SK-N-SH (cell line): Measurements from ENCODE around the gene SYNGR3. TPM values are rescaled to one million over a fixed set of nuclear protein-coding genes. Genes with fewer than 3 reads are reported as not detected.
A peak's percentile ranks its signal among the peaks of the same experiment; 100 is the strongest.

Experiments used
- CTCF ChIA-PET: fragments of 300-600, 350-600 bp; formaldehyde crosslinking; extraction: SDS; loops from one replicate; lab custom pipeline; 2021; lab: Yijun Ruan, JAX
- POLR2A ChIA-PET: fragments of 350-600 bp; sonication (Branson Sonifier 250); formaldehyde crosslinking; extraction: SDS; loops from one replicate; lab custom pipeline; 2020; ENCODE audit warnings: antibody characterized with exemption, inconsistent platforms; lab: Yijun Ruan, JAX
- DNase-seq: peaks from one replicate; pipeline ENCODE4 v3.0.0; 2012
- H2AFZ ChIP-seq: fragments of 200-600 bp; sonication (generic); 2 replicates; pipeline ENCODE4 v1.8.1; 2016; ENCODE audit warnings: antibody characterized with exemption, mild to moderate bottlenecking, low read depth
- H3F3A ChIP-seq: fragments of 200-600 bp; sonication (generic); replicated peaks from 2 replicates; pipeline ENCODE3; 2016; ENCODE audit warnings: antibody characterized with exemption, mild to moderate bottlenecking; ENCODE audit not compliant: insufficient read depth
- H3K27ac ChIP-seq, 2 experiments: fragments of 200-500 bp in 1 of 2; fragments of 200-600 bp in 1 of 2; sonication (Bioruptor generic) in 1 of 2; sonication (generic), shearing (Covaris generic) in 1 of 2; 2 replicates each; pipeline versions ENCODE4 v1.5.1 to v1.6.1; 2014 to 2016; ENCODE audit warnings: low read depth in 2 of 2, inconsistent platforms in 1 of 2, low read length in 1 of 2, mild to moderate bottlenecking in 1 of 2, mixed read lengths in 1 of 2
- H3K27me3 ChIP-seq: fragments of 200-600 bp; sonication (generic), shearing (Covaris generic); 2 replicates; pipeline ENCODE4 v1.6.1; 2016; ENCODE audit warnings: mixed run types; ENCODE audit not compliant: insufficient read depth
- H3K36me3 ChIP-seq, 2 experiments: fragments of 200-500 bp in 1 of 2; fragments of 200-600 bp in 1 of 2; sonication (Bioruptor generic) in 1 of 2; sonication (generic) in 1 of 2; replicated peaks in 1 of 2; 2 replicates each; pipeline versions ENCODE3 to v1.5.1; 2014 to 2016; ENCODE audit warnings: low read length in 1 of 2, mild to moderate bottlenecking in 1 of 2; ENCODE audit not compliant: insufficient read depth in 2 of 2, control insufficient read depth in 1 of 2
- H3K4me1 ChIP-seq, 2 experiments: fragments of 200-500 bp in 1 of 2; fragments of 200-600 bp in 1 of 2; sonication (Bioruptor generic) in 1 of 2; sonication (generic), shearing (Covaris generic) in 1 of 2; 2 replicates each; pipeline versions ENCODE4 v1.5.1 to v1.6.1; 2014 to 2016; ENCODE audit warnings: low read depth in 1 of 2, low read length in 1 of 2, mixed run types in 1 of 2; ENCODE audit not compliant: insufficient read depth in 2 of 2, control insufficient read depth in 1 of 2
- H3K4me2 ChIP-seq: fragments of 200-600 bp; sonication (generic), shearing (Covaris generic); 2 replicates; pipeline ENCODE4 v1.6.1; 2017; ENCODE audit warnings: mixed run types
- H3K4me3 ChIP-seq, 2 experiments: fragments of 200-500 bp in 1 of 2; fragments of 200-600 bp in 1 of 2; sonication (Bioruptor generic) in 1 of 2; sonication (generic), shearing (Covaris generic) in 1 of 2; 2 replicates each; pipeline versions ENCODE4 v1.5.1 to v1.8.1; 2014 to 2016; ENCODE audit warnings: low read depth in 2 of 2, inconsistent platforms in 1 of 2, low read length in 1 of 2, mild to moderate bottlenecking in 1 of 2, mixed read lengths in 1 of 2, moderate library complexity in 1 of 2
- H3K79me2 ChIP-seq: fragments of 200-600 bp; sonication (generic); 2 replicates; pipeline ENCODE4 v1.8.1; 2017; ENCODE audit warnings: mild to moderate bottlenecking; ENCODE audit not compliant: insufficient read depth
- H3K9ac ChIP-seq: fragments of 200-600 bp; sonication (generic); 2 replicates; pipeline ENCODE4 v1.6.1; 2017; ENCODE audit warnings: mixed run types
- H3K9me2 ChIP-seq: fragments of 200-600 bp; sonication (generic); 2 replicates; pipeline ENCODE4 v1.6.1; 2017; ENCODE audit warnings: mixed run types
- H3K9me3 ChIP-seq: fragments of 200-600 bp; sonication (generic); 2 replicates; pipeline ENCODE4 v1.6.1; 2017; ENCODE audit warnings: mixed run types, mild to moderate bottlenecking, moderate library complexity
- H4K20me1 ChIP-seq: fragments of 200-600 bp; sonication (generic); 2 replicates; pipeline ENCODE4 v1.6.1; 2017; ENCODE audit warnings: mild to moderate bottlenecking, mixed run types; ENCODE audit not compliant: insufficient read depth
- CHD2 ChIP-seq: fragments of 150-350 bp; IDR thresholded peaks from 2 replicates; pipeline ENCODE4 v1.6.1; 2018; ENCODE audit warnings: low read length; ENCODE audit not compliant: partially characterized antibody
- EP300 ChIP-seq, 2 experiments: IDR thresholded peaks; 2 replicates each; pipeline versions ENCODE4 v1.4.0 to v1.6.1; 2012; ENCODE audit warnings: borderline replicate concordance in 1 of 2, low read depth in 1 of 2, low read length in 1 of 2
- EZH2phosphoT487 ChIP-seq: fragments of 200-600 bp; sonication (generic); IDR thresholded peaks from 2 replicates; pipeline ENCODE4 v1.6.1; 2017; ENCODE audit warnings: low read depth, mixed run types, mild to moderate bottlenecking, antibody characterized with exemption, moderate library complexity, borderline replicate concordance
- FOSL2 ChIP-seq: IDR thresholded peaks from 2 replicates; pipeline ENCODE4 v1.4.0; 2012; ENCODE audit warnings: low read depth, mild to moderate bottlenecking, moderate library complexity, borderline replicate concordance
- GABPA ChIP-seq: IDR thresholded peaks from 2 replicates; pipeline ENCODE4 v1.4.0; 2012; ENCODE audit warnings: low read depth, mild to moderate bottlenecking
- JUND ChIP-seq: IDR thresholded peaks from 2 replicates; pipeline ENCODE4 v1.4.0; 2012
- MXI1 ChIP-seq: IDR thresholded peaks from 2 replicates; pipeline ENCODE4 v1.6.1; 2012; ENCODE audit warnings: mild to moderate bottlenecking, low read depth, low read length, improper control_type of control experiment
- NFIC ChIP-seq: IDR thresholded peaks from 2 replicates; pipeline ENCODE4 v1.4.0; 2012; ENCODE audit warnings: borderline replicate concordance
- POLR2AphosphoS5 ChIP-seq: IDR thresholded peaks from 2 replicates; pipeline ENCODE4 v1.6.1; 2012; ENCODE audit warnings: low read depth, low read length
- RAD21 ChIP-seq: IDR thresholded peaks from 2 replicates; pipeline ENCODE4 v1.6.1; 2012; ENCODE audit warnings: mild to moderate bottlenecking, low read length
- RXRA ChIP-seq: IDR thresholded peaks from 2 replicates; pipeline ENCODE4 v1.4.0; 2012; ENCODE audit warnings: low read depth, mild to moderate bottlenecking, borderline replicate concordance
- SIN3A ChIP-seq: IDR thresholded peaks from 2 replicates; pipeline ENCODE4 v1.6.1; 2012; ENCODE audit warnings: low read depth, mild to moderate bottlenecking, low read length, moderate library complexity, borderline replicate concordance
- TAF1 ChIP-seq: IDR thresholded peaks from 2 replicates; pipeline ENCODE4 v1.6.1; 2012; ENCODE audit warnings: low read depth, mild to moderate bottlenecking, low read length, moderate library complexity, borderline replicate concordance
- TCF12 ChIP-seq: IDR thresholded peaks from 2 replicates; pipeline ENCODE4 v1.4.0; 2012
- TEAD4 ChIP-seq: IDR thresholded peaks from 2 replicates; pipeline ENCODE4 v1.4.0; 2012; ENCODE audit warnings: mild to moderate bottlenecking, borderline replicate concordance; ENCODE audit not compliant: insufficient read depth
- YY1 ChIP-seq: IDR thresholded peaks from 2 replicates; pipeline ENCODE4 v1.4.0; 2012; ENCODE audit warnings: low read depth, mild to moderate bottlenecking
- WGBS: methylation state at CpG from one replicate; pipeline ENCODE4 v1.1.6; 2017; ENCODE audit warnings: low lambda C conversion rate; 5-methylcytosine and 5-hydroxymethylcytosine counted together
- polyA plus RNA-seq, 3 experiments: library from polyadenylated mRNA; depleted of rRNA; stranded (reverse); fragments of >200 nt; gene quantifications; 2 replicates each; pipeline ENCODE4 v1.2.3, GENCODE V29; 2012
- TF ChIP-seq, protein P1 (sequence below): IDR thresholded peaks from 2 replicates; pipeline ENCODE4 v1.4.0; 2012; ENCODE audit warnings: low read depth, borderline replicate concordance
- TF ChIP-seq, protein P2 (sequence below): fragments of 150-350 bp; IDR thresholded peaks from 2 replicates; pipeline ENCODE4 v1.6.1; 2016; ENCODE audit warnings: mild to moderate bottlenecking, low read depth, low read length
- TF ChIP-seq, protein P3 (sequence below): IDR thresholded peaks from 2 replicates; pipeline ENCODE4 v1.4.0; 2012; ENCODE audit warnings: low read depth, borderline replicate concordance
- TF ChIP-seq, protein P4 (sequence below): IDR thresholded peaks from 2 replicates; pipeline ENCODE4 v1.6.1; 2012; ENCODE audit warnings: mild to moderate bottlenecking, low read depth, low read length, moderate library complexity

SYNGR3 gene
- polyA plus RNA-seq, 1 of the 3 experiments (the other 2 are of a cell fraction) = 10.7 TPM

DNA sequence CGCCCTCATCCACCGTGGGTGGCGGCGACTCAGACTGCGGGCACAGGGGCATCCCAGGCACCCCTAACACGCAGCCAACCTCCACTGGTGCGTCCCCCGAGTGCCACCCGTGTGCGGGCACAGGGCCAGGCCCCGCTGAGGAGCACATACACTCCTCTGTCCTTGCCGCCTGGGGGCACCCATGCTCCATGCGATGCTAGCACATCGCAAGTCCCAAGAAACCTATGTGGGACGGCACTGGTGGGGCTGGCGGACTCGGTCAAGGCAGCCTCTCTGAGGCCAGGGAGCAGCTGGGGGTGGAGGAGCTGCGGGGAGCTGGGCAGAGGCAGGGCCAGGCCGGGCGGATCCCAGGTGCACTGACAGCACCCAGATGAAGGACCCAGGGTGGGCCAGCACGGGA lies 15.9 kb downstream of the SYNGR3 start:
- DNase-seq = no peak
- no peak for TF ChIP-seq EZH2phosphoT487
- no peak for TF ChIP-seq EP300 (IDR thresholded peaks at IDR 0.05; ENCODE audit: borderline replicate concordance in 1 of 2, low read depth in 1 of 2, low read length in 1 of 2)
- no peak for TF ChIP-seq FOSL2
- no peak for TF ChIP-seq YY1
- TF ChIP-seq SIN3A = no peak
- TF ChIP-seq GABPA = no peak
- no peak for TF ChIP-seq POLR2AphosphoS5
- CTCF ChIA-PET = interaction anchor here (2.9 to 4.1 kb wide), 5 partner anchors 16 to 148 kb away, joined by 19 to 108 read pairs (median 26); partner anchors contain the start of genes GFER, NOXO1, NTHL1 and SYNGR3
- no peaks in the 10 kb centered on the region for H3K9me2 ChIP-seq
- no peak overlapping the region for H3K9ac ChIP-seq
- peak overlapping the region in 1 of 2 experiments; percentile 25; a peak in 1 of 4 replicates for H3K27ac ChIP-seq
- H3K4me3 ChIP-seq = no peak overlapping the region; a peak in 1 of 4 replicates
- H3K79me2 ChIP-seq = peaks cover 85% of the 10 kb centered on the region
- POLR2A ChIA-PET = interaction anchor here (0.9 kb wide), 1 partner anchor 41 kb away, joined by 4 read pairs; the partner anchor contains the start of gene RPS2
- H3K4me2 ChIP-seq = no peak overlapping the region
- 83% methylated on average over 16 of the region's 21 CpGs for WGBS
- H3K9me3 ChIP-seq = no peaks in the 10 kb centered on the region
- peaks cover 15% of the 10 kb centered on the region for H3F3A ChIP-seq
- H3K36me3 ChIP-seq = peaks cover 3 to 35% of the 10 kb centered on the region in 2 experiments
- H2AFZ ChIP-seq = no peak overlapping the region
- no peaks in the 10 kb centered on the region for H3K27me3 ChIP-seq
- peaks cover 24 to 60% of the 10 kb centered on the region in 2 experiments; a peak in 3 of 4 replicates for H3K4me1 ChIP-seq
- H4K20me1 ChIP-seq = peaks cover 73% of the 10 kb centered on the region

DNA sequence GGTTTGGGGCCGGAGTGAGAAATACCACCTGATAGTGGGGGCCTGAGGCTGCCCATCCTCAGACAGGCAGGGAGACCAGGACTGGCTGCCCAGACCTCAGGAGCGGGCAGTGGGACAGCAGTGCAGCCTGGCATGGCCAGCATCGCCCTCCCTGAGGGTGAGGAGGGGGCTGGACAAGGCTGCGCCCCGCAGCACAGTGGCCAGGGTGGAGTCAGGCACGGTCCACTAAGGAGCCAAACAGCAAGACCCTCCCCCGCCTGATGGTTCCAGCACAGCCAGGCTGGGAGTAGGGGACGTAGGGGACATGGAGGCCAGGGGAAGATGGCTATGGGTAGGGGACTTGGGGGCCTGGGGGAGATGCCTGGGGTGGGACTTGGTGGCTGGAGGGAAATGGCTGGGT lies 16.5 kb downstream of the SYNGR3 start:
- peaks cover 73% of the 10 kb centered on the region for H4K20me1 ChIP-seq
- WGBS = 97% methylated on average over 4 of the region's 8 CpGs
- no peaks in the 10 kb centered on the region for H3K9me3 ChIP-seq
- peaks cover 24 to 61% of the 10 kb centered on the region in 2 experiments; a peak in 3 of 4 replicates for H3K4me1 ChIP-seq
- no peak overlapping the region for H3K4me3 ChIP-seq
- CTCF ChIA-PET = interaction anchor here (4.1 kb wide), 1 partner anchor 148 kb away, joined by 26 read pairs; the partner anchor contains the start of gene TRAF7
- peaks cover 86% of the 10 kb centered on the region for H3K79me2 ChIP-seq
- peaks cover 3 to 28% of the 10 kb centered on the region in 2 experiments for H3K36me3 ChIP-seq
- H3K9me2 ChIP-seq = no peaks in the 10 kb centered on the region
- POLR2A ChIA-PET = no interaction called here
- no peak overlapping the region for H3K4me2 ChIP-seq
- H3F3A ChIP-seq = peaks cover 15% of the 10 kb centered on the region
- H2AFZ ChIP-seq = no peak overlapping the region
- H3K27me3 ChIP-seq = no peaks in the 10 kb centered on the region
- no peak overlapping the region for H3K9ac ChIP-seq
- no peak for DNase-seq
- H3K27ac ChIP-seq = no peak overlapping the region; a peak in 1 of 4 replicates
- no peak for TF ChIP-seq GABPA
- TF ChIP-seq, protein P1, sequence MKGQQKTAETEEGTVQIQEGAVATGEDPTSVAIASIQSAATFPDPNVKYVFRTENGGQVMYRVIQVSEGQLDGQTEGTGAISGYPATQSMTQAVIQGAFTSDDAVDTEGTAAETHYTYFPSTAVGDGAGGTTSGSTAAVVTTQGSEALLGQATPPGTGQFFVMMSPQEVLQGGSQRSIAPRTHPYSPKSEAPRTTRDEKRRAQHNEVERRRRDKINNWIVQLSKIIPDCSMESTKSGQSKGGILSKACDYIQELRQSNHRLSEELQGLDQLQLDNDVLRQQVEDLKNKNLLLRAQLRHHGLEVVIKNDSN = no peak
- no peak for TF ChIP-seq NFIC
- TF ChIP-seq TAF1 = no peak
- TF ChIP-seq, protein P2, sequence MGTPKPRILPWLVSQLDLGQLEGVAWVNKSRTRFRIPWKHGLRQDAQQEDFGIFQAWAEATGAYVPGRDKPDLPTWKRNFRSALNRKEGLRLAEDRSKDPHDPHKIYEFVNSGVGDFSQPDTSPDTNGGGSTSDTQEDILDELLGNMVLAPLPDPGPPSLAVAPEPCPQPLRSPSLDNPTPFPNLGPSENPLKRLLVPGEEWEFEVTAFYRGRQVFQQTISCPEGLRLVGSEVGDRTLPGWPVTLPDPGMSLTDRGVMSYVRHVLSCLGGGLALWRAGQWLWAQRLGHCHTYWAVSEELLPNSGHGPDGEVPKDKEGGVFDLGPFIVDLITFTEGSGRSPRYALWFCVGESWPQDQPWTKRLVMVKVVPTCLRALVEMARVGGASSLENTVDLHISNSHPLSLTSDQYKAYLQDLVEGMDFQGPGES = no peak
- TF ChIP-seq TCF12 = no peak
- TF ChIP-seq, protein P3, sequence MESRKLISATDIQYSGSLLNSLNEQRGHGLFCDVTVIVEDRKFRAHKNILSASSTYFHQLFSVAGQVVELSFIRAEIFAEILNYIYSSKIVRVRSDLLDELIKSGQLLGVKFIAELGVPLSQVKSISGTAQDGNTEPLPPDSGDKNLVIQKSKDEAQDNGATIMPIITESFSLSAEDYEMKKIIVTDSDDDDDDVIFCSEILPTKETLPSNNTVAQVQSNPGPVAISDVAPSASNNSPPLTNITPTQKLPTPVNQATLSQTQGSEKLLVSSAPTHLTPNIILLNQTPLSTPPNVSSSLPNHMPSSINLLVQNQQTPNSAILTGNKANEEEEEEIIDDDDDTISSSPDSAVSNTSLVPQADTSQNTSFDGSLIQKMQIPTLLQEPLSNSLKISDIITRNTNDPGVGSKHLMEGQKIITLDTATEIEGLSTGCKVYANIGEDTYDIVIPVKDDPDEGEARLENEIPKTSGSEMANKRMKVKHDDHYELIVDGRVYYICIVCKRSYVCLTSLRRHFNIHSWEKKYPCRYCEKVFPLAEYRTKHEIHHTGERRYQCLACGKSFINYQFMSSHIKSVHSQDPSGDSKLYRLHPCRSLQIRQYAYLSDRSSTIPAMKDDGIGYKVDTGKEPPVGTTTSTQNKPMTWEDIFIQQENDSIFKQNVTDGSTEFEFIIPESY = no peak
- no peak for TF ChIP-seq CHD2
- no peak for TF ChIP-seq TEAD4
- TF ChIP-seq SIN3A = no peak
- no peak for TF ChIP-seq JUND
- no peak for TF ChIP-seq MXI1
- TF ChIP-seq RXRA = no peak
- TF ChIP-seq RAD21 = no peak
- no peak for TF ChIP-seq YY1
- TF ChIP-seq, protein P4, sequence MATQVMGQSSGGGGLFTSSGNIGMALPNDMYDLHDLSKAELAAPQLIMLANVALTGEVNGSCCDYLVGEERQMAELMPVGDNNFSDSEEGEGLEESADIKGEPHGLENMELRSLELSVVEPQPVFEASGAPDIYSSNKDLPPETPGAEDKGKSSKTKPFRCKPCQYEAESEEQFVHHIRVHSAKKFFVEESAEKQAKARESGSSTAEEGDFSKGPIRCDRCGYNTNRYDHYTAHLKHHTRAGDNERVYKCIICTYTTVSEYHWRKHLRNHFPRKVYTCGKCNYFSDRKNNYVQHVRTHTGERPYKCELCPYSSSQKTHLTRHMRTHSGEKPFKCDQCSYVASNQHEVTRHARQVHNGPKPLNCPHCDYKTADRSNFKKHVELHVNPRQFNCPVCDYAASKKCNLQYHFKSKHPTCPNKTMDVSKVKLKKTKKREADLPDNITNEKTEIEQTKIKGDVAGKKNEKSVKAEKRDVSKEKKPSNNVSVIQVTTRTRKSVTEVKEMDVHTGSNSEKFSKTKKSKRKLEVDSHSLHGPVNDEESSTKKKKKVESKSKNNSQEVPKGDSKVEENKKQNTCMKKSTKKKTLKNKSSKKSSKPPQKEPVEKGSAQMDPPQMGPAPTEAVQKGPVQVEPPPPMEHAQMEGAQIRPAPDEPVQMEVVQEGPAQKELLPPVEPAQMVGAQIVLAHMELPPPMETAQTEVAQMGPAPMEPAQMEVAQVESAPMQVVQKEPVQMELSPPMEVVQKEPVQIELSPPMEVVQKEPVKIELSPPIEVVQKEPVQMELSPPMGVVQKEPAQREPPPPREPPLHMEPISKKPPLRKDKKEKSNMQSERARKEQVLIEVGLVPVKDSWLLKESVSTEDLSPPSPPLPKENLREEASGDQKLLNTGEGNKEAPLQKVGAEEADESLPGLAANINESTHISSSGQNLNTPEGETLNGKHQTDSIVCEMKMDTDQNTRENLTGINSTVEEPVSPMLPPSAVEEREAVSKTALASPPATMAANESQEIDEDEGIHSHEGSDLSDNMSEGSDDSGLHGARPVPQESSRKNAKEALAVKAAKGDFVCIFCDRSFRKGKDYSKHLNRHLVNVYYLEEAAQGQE = no peak
